ENCODE measurements around the gene LAMA3.

- TF ChIP-seq CTCF (conservative IDR thresholded peaks at IDR 0.05; ENCODE audit: low read length), result no peak
- TF ChIP-seq EZH2phosphoT487 (IDR thresholded peaks at IDR 0.05; ENCODE audit: borderline replicate concordance), result no peak
Observed at GRCh38 chr18:23641143-23641720, 48.0 kb upstream of the LAMA3 start.

Data from Loucy (cell line).